HG03060 (cell line): Measurements from ENCODE around the gene AGAP9.
"Not testable (repeated sequence)": the region's sequence is repeated elsewhere in the genome, so short reads cannot be mapped to it uniquely, and the experiment has no call there.

Experiments used
- ATAC-seq: cut with Tn5 transposase; IDR thresholded peaks from one replicate; pipeline ENCODE4 v1.9.1; 2021; ENCODE audit warnings: low read depth, moderate number of reproducible peaks; ENCODE audit not compliant: unreplicated experiment

The AGAP9 gene

DNA sequence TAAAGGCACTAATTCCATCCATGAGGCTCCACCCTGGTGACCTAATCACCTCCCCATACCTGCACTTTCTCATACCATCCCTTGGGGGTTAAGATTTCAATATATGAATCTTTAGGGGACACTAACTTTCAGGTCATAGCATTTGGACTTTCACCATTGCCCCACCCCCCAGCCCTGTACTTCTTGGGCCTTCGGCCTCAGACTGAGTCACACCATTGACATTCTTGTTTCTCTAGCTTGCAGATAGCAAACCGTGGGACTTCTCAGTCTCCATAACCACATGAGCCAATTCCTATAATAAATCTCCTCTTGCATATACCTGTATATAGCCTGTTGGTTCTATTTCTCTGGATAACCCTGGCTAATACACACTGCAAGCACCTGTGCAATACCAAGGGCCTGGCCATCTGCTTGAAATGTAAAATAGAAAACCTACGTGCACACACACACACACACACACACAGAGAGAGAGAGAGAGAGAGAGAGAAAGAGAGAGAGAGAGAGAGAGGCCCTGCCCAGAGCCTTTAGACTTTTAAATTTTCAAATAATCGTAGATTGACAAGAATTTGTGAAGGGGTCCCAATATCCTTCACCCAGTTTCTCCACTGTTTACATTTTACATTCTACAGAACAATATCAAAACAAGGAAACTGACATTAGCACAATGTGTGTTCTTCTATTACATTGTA lies 64.8 kb downstream of the AGAP9 start:
- no peak for ATAC-seq

GRCh38 chr10:47457826-47458225 lies 65.6 kb downstream of the AGAP9 start:
- ATAC-seq: no peak

GRCh38 chr10:47457528-47457820 lies 66.0 kb downstream of the AGAP9 start:
- ATAC-seq: no peak

DNA sequence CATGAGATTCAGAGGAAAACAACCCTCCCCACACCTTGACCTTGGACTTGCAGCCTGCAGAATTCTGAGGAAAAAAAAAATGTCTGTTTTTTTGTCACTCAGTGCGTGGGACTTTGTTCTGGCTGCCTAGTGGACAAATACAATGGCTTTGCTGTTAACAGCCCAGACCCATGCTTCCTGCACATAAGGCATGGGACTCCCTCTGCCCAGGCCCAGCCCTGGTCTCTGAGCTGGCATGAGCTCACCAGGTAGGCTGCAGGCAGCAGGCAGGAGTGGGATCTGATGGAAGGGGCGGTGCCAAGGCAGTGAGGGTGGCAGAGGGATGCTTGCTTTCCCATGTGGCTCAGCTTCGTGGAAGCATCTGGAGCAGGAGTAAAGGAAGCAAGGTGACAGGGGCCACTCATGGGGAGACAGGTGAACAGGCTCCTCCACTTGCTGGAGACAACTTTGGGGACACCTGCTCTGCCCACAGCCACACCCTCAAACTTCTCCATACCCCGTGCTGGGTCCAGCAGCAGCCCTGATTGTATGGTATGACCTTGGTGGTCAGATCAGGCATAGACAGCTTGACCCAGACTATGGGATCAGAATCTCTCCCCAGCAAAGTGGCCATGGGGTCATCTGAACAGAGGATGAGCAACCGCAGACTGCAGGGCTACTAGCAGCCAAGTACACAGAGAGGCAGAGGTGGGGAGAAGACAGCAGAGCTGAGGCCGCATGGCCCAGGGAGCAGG lies 66.5 kb downstream of the AGAP9 start:
- no peak for ATAC-seq

DNA sequence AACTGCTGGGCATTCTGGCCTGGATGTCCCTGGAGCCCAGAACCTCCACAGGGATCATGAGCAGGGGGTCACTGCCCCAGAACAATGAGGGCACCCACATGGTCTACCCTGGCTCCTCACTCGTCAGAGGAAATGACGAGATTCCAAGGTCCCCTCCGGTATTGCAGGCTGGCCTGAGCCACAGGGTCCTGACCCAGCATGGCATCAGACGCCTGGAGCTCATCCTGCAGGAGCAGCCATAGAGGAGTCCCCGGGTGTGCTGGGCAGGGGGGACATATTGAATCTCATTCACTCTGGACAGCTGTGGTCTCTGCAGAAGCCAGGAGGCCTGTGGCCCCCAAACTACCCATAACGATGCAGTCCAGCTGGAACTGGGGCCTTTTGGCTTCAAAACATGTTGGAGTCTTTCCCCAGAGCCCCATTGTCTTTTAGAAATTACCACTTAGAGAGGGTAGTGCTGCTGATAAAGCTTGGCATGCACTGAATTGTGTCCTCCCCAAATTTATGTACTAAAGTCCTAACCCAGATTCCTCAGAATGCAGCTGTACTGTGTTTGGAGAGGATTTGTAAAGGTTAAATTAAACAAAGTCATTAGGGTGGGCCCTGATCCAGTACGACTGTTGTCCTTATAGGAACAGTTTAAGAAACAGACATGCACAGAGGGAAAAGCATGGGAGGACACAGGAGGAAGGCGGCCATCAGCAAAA lies 67.2 kb downstream of the AGAP9 start:
- no peak for ATAC-seq

DNA sequence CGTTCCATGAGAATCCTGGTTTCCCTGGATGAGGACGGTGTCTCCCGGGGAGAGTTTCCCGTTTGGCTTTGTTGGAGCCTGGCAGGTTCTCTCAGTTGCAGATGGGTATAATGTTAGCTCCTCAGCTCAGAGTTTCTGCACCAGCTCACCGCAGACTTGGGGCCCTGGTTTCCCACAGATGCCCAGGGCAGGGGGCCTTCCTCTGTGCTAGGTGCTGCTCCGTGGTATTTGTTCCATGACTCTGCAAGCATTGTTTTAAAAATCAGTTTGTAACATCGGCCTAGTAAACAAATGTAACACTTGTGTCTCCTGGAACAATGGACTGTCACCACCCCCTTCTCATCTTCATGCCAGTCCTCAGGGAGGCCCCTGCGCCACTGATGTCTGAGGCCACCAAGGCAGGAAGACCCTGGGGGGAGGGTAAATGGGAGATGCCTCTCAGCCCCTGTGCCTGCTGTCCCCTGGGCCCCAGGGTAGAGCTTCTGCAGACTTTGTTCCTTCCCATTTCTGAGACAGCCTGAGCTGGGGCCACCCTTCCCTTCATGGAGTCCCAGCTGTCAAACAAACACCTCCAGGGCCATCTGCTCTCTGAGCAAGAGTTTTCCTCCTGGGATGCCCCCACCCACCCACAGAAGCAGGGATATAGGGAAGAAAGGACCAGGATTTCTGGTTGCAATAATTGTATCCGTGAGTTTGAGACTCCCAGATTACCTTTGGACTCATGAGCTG lies 67.9 kb downstream of the AGAP9 start:
- not testable (repeated sequence) for ATAC-seq

- ATAC-seq: no peak
Observed at GRCh38 chr10:47454780-47455058, 68.7 kb downstream of the AGAP9 start.

GRCh38 chr10:47454008-47454779 lies 69.2 kb downstream of the AGAP9 start:
- ATAC-seq: no peak

- ATAC-seq: no peak
Observed at GRCh38 chr10:47453141-47454007, 70.1 kb downstream of the AGAP9 start.

- no peak for ATAC-seq
Observed at GRCh38 chr10:47452495-47453140, 70.8 kb downstream of the AGAP9 start.

- ATAC-seq: no peak
Observed at GRCh38 chr10:47451998-47452494, 71.4 kb downstream of the AGAP9 start.
